Measurements from ENCODE around the gene PPP1R2.

DNA sequence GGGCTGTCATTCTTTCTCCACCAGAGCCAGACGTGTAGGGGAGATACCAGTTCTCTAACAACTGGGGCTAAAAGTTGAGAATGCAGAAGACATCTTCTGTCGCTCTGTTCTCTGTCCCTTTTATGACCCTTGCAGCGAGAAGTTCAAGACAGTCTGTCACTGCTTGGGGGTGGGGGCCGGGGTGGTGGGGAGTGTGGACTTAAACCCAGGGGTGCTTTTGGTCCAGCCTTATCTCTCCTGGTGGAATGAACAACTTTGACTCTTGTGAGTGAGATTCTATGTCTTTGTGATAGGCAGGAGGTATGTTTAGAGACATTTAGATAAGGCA, 41.4 kb upstream of the PPP1R2 start:
- TF ChIP-seq ETV1 (tag; conservative IDR thresholded peaks at IDR 0.05; ENCODE audit: low read depth), result no peak
- no peak for TF ChIP-seq ZNF277 (CRISPR knock-in tag; IDR thresholded peaks at IDR 0.05; ENCODE audit: borderline replicate concordance)
- TF ChIP-seq ATF1 (CRISPR knock-in tag; IDR thresholded peaks at IDR 0.05), result no peak
- no peak for TF ChIP-seq ATF1 (tag; IDR thresholded peaks at IDR 0.05)
- no peak for TF ChIP-seq HSF4 (CRISPR knock-in tag; IDR thresholded peaks at IDR 0.05; ENCODE audit: borderline replicate concordance)

All from K562 (cell line).